ENCODE data around the gene CYP2C9. TPM values are rescaled to one million over a fixed set of nuclear protein-coding genes. Genes with fewer than 3 reads are reported as not detected.

Gene CYP2C9
- total and polyA plus RNA-seq, 9 donors: 0.11 to 2.2 (median 1.3) TPM; not detected in 6

DNA sequence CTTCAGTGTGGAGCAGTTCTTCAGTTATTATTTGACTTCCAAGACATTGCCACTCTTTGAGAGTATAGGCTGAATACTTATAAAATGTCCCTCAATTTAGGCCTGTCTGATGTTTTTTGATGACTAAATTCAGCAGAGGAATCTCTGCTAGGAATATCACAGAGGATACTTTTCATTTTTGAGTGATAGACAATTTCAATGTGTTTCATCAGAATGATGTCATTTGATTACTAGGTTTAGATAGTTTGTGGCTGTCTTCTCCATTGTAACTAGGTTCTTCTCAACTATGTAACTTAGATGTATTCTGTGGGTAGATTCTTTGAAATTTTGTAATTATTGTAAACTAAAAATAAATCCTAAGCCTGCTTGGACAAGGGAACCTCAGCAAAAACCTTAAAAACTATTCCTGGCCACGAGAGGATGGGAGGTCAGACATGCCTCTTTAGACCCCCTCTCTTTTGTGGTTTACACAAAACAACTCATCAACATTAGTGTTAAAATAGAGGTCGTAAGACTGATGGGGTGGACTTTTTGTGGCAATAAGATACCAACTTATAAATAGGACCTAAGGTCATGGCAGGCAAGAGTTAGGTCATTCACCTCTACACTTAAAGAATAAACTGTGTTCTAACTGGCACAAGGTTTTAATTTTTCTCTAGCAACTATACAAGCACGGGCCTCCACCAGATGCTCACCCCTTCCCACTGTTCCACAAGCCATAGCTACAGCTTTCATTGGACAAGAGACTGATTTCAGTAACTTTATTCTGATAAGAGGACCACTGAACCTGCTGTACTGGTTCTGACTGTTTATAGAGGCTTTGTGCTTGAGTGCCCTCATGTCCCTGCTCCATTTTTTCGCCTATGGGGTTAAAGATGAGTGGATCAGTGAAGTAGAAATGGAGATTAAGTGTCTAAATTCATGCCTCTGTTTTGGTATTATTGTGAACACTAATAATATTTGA is 97.2 kb downstream of the CYP2C9 start:
- no peaks in the 10 kb centered on the region for H3K27me3 ChIP-seq (ENCODE audit: control insufficient read depth, insufficient read depth, low read length)
- H3K9me3 ChIP-seq (replicated peaks; ENCODE audit: control insufficient read depth, low read depth, low read length): no peaks in the 10 kb centered on the region
- WGBS (ENCODE audit: insufficient coverage): no CpG with 5 or more reads among the region's 4 CpGs
- no peak overlapping the region for H3K27ac ChIP-seq (ENCODE audit: low read length)
- H3K4me1 ChIP-seq (ENCODE audit: control insufficient read depth, insufficient read depth, low read length): no peaks in the 10 kb centered on the region
- no peak for DNase-seq
- no peak overlapping the region for H3K4me3 ChIP-seq (ENCODE audit: low read length)
- H3K36me3 ChIP-seq (ENCODE audit: control insufficient read depth, insufficient read depth, low read length): no peaks in the 10 kb centered on the region

DNA sequence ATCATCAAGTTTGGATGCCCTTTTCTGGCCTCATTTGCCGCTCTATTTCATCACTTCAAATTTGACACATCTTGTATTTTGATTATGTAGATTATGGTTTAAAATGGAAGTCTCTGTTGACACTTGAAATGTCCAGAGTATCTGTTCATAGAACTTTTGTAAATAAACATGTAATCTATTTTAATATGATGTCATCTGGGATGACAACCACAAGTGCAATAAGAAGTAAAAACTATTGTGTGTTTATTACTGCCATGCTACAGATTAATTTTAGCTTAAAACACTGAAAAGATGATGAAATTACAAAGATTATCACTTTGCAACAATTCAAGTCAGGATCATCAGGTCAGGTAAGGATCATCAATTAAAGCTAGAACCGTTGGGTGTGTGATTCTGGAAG is 100.8 kb downstream of the CYP2C9 start:
- DNase-seq: no peak
- Histone ChIP-seq H3K36me3 (ENCODE audit: control insufficient read depth, insufficient read depth, low read length) (no peaks in the 10 kb centered on the region), H3K9me3 (replicated peaks; ENCODE audit: control insufficient read depth, low read depth, low read length) (no peaks in the 10 kb centered on the region), H3K4me1 (ENCODE audit: control insufficient read depth, insufficient read depth, low read length) (no peaks in the 10 kb centered on the region), H3K27ac (ENCODE audit: low read length) (no peak overlapping the region), H3K4me3 (ENCODE audit: low read length) (no peak overlapping the region), H3K27me3 (ENCODE audit: control insufficient read depth, insufficient read depth, low read length) (no peaks in the 10 kb centered on the region)
- no CpG with 5 or more reads among the region's 2 CpGs for WGBS (ENCODE audit: insufficient coverage)

Other genes with a start within 250 kb of the CYP2C9 start
- not detected for gene CYP2C19, start 176.0 kb upstream of the CYP2C9 start, total RNA-seq
- under 1 TPM in 2 of 8 donors, not detected in 6; 0.05 to 0.19 TPM for gene CYP2C19, start 176.0 kb upstream of the CYP2C9 start, polyA plus RNA-seq (ENCODE audit: insufficient read depth in 1 of 8, insufficient read length in 8 of 8, low replicate concordance in 1 of 8)
- 0.13 TPM for gene CYP2C8, start 130.8 kb downstream of the CYP2C9 start, total RNA-seq
- gene CYP2C8, start 130.8 kb downstream of the CYP2C9 start, polyA plus RNA-seq (ENCODE audit: insufficient read depth in 1 of 8, insufficient read length in 8 of 8, low replicate concordance in 1 of 8): 1 to 10 TPM in 1 of 8 donors, under 1 TPM in 7; 0.15 to 1.0 (median 0.45) TPM

Data from muscle of leg (tissue), 11 donors.